ENCODE results near the gene CEP57L1. TPM values are rescaled to one million over a fixed set of nuclear protein-coding genes. Genes with fewer than 3 reads are reported as not detected.

CEP57L1 gene
- total RNA-seq, 1 experiment from 2014 or later, result 20.7 TPM

DNA sequence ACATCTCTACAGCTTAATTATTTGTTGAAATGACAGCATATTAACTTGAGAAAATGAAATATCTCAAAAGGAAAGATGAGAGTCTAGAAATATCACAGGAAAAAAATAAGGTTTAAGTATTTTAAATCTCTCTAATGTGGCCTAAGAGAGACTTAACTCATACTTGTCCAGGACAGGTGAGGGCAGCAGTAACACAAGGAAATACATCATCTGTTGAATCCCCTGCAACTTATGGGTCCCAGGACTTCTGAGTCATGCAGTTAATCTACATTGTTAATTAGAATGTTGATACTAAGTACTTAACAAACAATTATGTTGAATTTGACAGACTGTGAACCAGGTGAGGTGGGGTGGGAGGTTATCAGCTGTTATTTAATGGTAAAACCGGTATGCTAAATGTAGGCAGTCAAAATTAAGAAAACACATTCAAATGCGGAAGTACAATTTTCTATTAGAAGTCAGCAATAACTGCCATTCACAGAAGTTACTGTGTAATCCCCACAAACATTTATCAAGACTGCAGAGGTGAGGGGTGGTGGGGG lies 87.9 kb downstream of the CEP57L1 start:
- no peaks in the 10 kb centered on the region for H3K79me2 ChIP-seq (ENCODE audit: insufficient read depth, low read length)
- no peak overlapping the region for H3K9ac ChIP-seq (ENCODE audit: low read length)
- BruUV-seq (replicated peaks), result no TSS peak
- peaks cover 26% of the 10 kb centered on the region for H3K27me3 ChIP-seq (ENCODE audit: insufficient read depth, low read length)
- H3K9me3 ChIP-seq (ENCODE audit: control insufficient read depth in 1 of 2, insufficient read depth in 1 of 2, low read depth in 1 of 2, low read length in 2 of 2), result no peaks in the 10 kb centered on the region
- no peak overlapping the region for H3K4me3 ChIP-seq (replicated peaks in 1 of 2; ENCODE audit: low read depth in 1 of 2, low read length in 2 of 2)
- RAD21 ChIA-PET (ENCODE audit: low non-redundant PET in 1 of 2, low total read pairs in 2 of 2, uncharacterized antibody in 2 of 2, unreplicated experiment in 2 of 2), result interaction anchor here in 1 of 2 experiments (1.2 kb wide), 1 partner anchor 200 kb away, joined by 3 read pairs; no protein-coding TSS in a partner anchor
- H3K27ac ChIP-seq (ENCODE audit: low read depth, low read length), result no peak overlapping the region
- TF ChIP-seq, protein P1, sequence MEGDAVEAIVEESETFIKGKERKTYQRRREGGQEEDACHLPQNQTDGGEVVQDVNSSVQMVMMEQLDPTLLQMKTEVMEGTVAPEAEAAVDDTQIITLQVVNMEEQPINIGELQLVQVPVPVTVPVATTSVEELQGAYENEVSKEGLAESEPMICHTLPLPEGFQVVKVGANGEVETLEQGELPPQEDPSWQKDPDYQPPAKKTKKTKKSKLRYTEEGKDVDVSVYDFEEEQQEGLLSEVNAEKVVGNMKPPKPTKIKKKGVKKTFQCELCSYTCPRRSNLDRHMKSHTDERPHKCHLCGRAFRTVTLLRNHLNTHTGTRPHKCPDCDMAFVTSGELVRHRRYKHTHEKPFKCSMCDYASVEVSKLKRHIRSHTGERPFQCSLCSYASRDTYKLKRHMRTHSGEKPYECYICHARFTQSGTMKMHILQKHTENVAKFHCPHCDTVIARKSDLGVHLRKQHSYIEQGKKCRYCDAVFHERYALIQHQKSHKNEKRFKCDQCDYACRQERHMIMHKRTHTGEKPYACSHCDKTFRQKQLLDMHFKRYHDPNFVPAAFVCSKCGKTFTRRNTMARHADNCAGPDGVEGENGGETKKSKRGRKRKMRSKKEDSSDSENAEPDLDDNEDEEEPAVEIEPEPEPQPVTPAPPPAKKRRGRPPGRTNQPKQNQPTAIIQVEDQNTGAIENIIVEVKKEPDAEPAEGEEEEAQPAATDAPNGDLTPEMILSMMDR (IDR thresholded peaks at IDR 0.05 in 2 of 3, conservative IDR thresholded peaks at IDR 0.05 in 1 of 3; ENCODE audit: borderline replicate concordance in 1 of 3, insufficient read depth in 1 of 3, low read depth in 2 of 3, low read length in 2 of 3), result peak in 2 of 3 experiments; percentile 20 to 32; a peak in 1 of 6 replicates
- TF ChIP-seq RAD21 (IDR thresholded peaks at IDR 0.05; ENCODE audit: low read depth), result peak; percentile 62
- TF ChIP-seq, protein P2, sequence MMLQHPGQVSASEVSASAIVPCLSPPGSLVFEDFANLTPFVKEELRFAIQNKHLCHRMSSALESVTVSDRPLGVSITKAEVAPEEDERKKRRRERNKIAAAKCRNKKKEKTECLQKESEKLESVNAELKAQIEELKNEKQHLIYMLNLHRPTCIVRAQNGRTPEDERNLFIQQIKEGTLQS (IDR thresholded peaks at IDR 0.05), result no peak
- 0 out of 2 replicates have a peak, but pooled peaks have one; percentile 53 for ATAC-seq
- H3K4me1 ChIP-seq (ENCODE audit: control insufficient read depth in 1 of 2, insufficient read depth in 2 of 2, low read length in 2 of 2), result no peaks in the 10 kb centered on the region
- intact Hi-C loops (cut with micrococcal nuclease), result loop anchor here (10.0 kb wide), 2 partner anchors 512 to 872 kb away; partner anchors contain the start of genes AK9 and FIG4
- H3K36me3 ChIP-seq (ENCODE audit: control insufficient read depth in 1 of 2, insufficient read depth in 2 of 2, low read length in 2 of 2), result no peaks in the 10 kb centered on the region
- CTCF ChIA-PET, result interaction anchor here (1.0 kb wide), 1 partner anchor 201 kb away, joined by 3 read pairs; no protein-coding TSS in a partner anchor
- POLR2A ChIA-PET, result interaction anchor here (1.0 kb wide), 1 partner anchor 200 kb away, joined by 3 read pairs; no protein-coding TSS in a partner anchor
- H3K4me2 ChIP-seq (ENCODE audit: low read length), result no peak overlapping the region
- H4K20me1 ChIP-seq (ENCODE audit: insufficient read depth), result no peaks in the 10 kb centered on the region
- no peak for DNase-seq (ENCODE audit: low read depth, low spot score)
- no peaks in the 10 kb centered on the region for H3K9me2 ChIP-seq (ENCODE audit: insufficient read depth)
- no peak overlapping the region for H2AFZ ChIP-seq (ENCODE audit: low read depth, low read length, poor library complexity, severe bottlenecking)

DNA sequence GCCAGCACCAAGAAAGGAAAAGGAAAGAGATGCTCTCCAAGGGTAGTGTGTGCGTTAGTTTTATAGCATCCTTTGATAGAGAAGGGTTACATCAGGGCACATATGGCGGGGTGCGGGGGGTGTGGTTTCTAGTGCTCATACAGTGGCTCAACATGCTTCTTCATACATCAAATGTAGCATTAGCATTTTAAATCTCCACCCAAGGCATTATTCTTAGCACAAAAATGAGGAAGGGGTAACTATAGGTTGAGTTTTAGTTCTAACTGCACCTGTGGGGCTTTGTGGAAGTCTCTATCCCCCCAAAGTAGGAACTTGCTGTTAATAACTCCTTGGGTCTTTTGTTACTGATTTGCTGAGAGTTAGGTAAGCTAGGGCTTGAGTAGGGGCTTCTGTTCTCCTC lies 89.3 kb downstream of the CEP57L1 start:
- ChIA-PET POLR2A (no interaction called here), CTCF (no interaction called here), RAD21 (ENCODE audit: low non-redundant PET in 1 of 2, low total read pairs in 2 of 2, uncharacterized antibody in 2 of 2, unreplicated experiment in 2 of 2) (no interaction called here)
- no peak for TF ChIP-seq SIN3A (IDR thresholded peaks at IDR 0.05; ENCODE audit: low read depth)
- TF ChIP-seq ZNF274 (IDR thresholded peaks at IDR 0.05; ENCODE audit: low read depth, low read length), result no peak
- no TSS peak for BruUV-seq (replicated peaks)
- no peaks in the 10 kb centered on the region for H3K9me2 ChIP-seq (ENCODE audit: insufficient read depth)
- no peak overlapping the region for H3K27ac ChIP-seq (ENCODE audit: low read depth, low read length)
- H3K4me3 ChIP-seq (replicated peaks in 1 of 2; ENCODE audit: low read depth in 1 of 2, low read length in 2 of 2), result no peak overlapping the region
- no peaks in the 10 kb centered on the region for H3K36me3 ChIP-seq (ENCODE audit: control insufficient read depth in 1 of 2, insufficient read depth in 2 of 2, low read length in 2 of 2)
- peaks cover 26% of the 10 kb centered on the region for H3K27me3 ChIP-seq (ENCODE audit: insufficient read depth, low read length)
- no peak for ATAC-seq
- DNase-seq (ENCODE audit: low read depth, low spot score), result no peak
- intact Hi-C loops (cut with micrococcal nuclease), result loop anchor here (5.0 to 10.0 kb wide), 3 partner anchors 258 to 870 kb away; partner anchors contain the start of genes AK9, FIG4, PPIL6 and SMPD2
- no peak overlapping the region for H3K9ac ChIP-seq (ENCODE audit: low read length)
- no peak overlapping the region for H2AFZ ChIP-seq (ENCODE audit: low read depth, low read length, poor library complexity, severe bottlenecking)
- H4K20me1 ChIP-seq (ENCODE audit: insufficient read depth), result no peaks in the 10 kb centered on the region
- no peak overlapping the region for H3K4me2 ChIP-seq (ENCODE audit: low read length)
- H3K9me3 ChIP-seq (ENCODE audit: control insufficient read depth in 1 of 2, insufficient read depth in 1 of 2, low read depth in 1 of 2, low read length in 2 of 2), result no peaks in the 10 kb centered on the region
- H3K4me1 ChIP-seq (ENCODE audit: control insufficient read depth in 1 of 2, insufficient read depth in 2 of 2, low read length in 2 of 2), result no peaks in the 10 kb centered on the region
- H3K79me2 ChIP-seq (ENCODE audit: insufficient read depth, low read length), result no peaks in the 10 kb centered on the region

Data from HCT116 (cell line).